Natural killer cell (primary cell): ENCODE results near the gene CREB5. TPM values are rescaled to one million over a fixed set of nuclear protein-coding genes. Genes with fewer than 3 reads are reported as not detected.

Source experiments
- ATAC-seq, 3 donors: fragments of 150-1000 bp in 2 of 3; fragments of 200-7000 bp in 1 of 3; cut with Tn5 transposase; 1 replicate in 1 of 3; 2 replicates in 2 of 3; pipeline ENCODE4 v1.10.0; 2021; ENCODE audit warnings: mild to moderate bottlenecking in 2 of 3, moderate library complexity in 2 of 3
- DNase-seq, 2 donors: peaks; one replicate each; pipeline versions ENCODE4 v3.0.0 to v3.0.0-alpha.2; 2013 to 2021; ENCODE audit warnings: mixed read lengths in 1 of 2
- H3K27ac ChIP-seq: one replicate; pipeline ENCODE4 v1.5.1; 2013; ENCODE audit warnings: mild to moderate bottlenecking, low read length
- H3K27me3 ChIP-seq: one replicate; pipeline ENCODE4 v1.6.1; 2013; ENCODE audit warnings: low read length; ENCODE audit not compliant: control insufficient read depth, insufficient read depth
- H3K36me3 ChIP-seq: one replicate; pipeline ENCODE4 v1.6.1; 2013; ENCODE audit warnings: low read length; ENCODE audit not compliant: control insufficient read depth, insufficient read depth
- H3K4me1 ChIP-seq: one replicate; pipeline ENCODE4 v1.6.1; 2013; ENCODE audit warnings: low read length; ENCODE audit not compliant: control insufficient read depth, insufficient read depth
- H3K4me3 ChIP-seq: one replicate; pipeline ENCODE4 v1.5.1; 2013; ENCODE audit warnings: low read length
- H3K9me3 ChIP-seq: one replicate; pipeline ENCODE4 v1.6.1; 2013; ENCODE audit warnings: low read length; ENCODE audit not compliant: control insufficient read depth, insufficient read depth
- H3K27ac Mint-ChIP-seq, 2 donors: one replicate each; pipeline ENCODE4 v1.8.0; 2022; ENCODE audit warnings: mild to moderate bottlenecking in 2 of 2, mixed read lengths in 2 of 2, moderate library complexity in 1 of 2
- H3K27me3 Mint-ChIP-seq, 2 donors: one replicate each; pipeline ENCODE4 v1.8.0; 2022; ENCODE audit warnings: low read depth in 2 of 2, mixed read lengths in 2 of 2
- H3K36me3 Mint-ChIP-seq: one replicate; pipeline ENCODE4 v1.8.0; 2022; ENCODE audit warnings: mixed read lengths
- H3K4me1 Mint-ChIP-seq, 2 donors: one replicate each; pipeline ENCODE4 v1.8.0; 2022; ENCODE audit warnings: mixed read lengths in 2 of 2
- H3K4me3 Mint-ChIP-seq: one replicate; pipeline ENCODE4 v1.8.0; 2022; ENCODE audit warnings: mild to moderate bottlenecking, moderate library complexity, mixed read lengths
- H3K9me3 Mint-ChIP-seq, 2 donors: one replicate each; pipeline ENCODE4 v1.8.0; 2022; ENCODE audit warnings: mixed read lengths in 2 of 2
- WGBS: methylation state at CpG from one replicate; pipeline ENCODE4 v1.1.7; 2013; ENCODE audit warnings: missing lambda C conversion rate; ENCODE audit not compliant: insufficient coverage; 5-methylcytosine and 5-hydroxymethylcytosine counted together
- intact Hi-C: fragments of 100-400 bp; cut with micrococcal nuclease; formaldehyde crosslinking; loops from one replicate; pipeline ENCODE4 v1.14.2; 2022
- total RNA-seq, 4 donors: library from RNA; stranded (reverse); fragments of 120-200 nt in 1 of 4; gene quantifications; one replicate each; pipeline versions ENCODE4 v1.2.3 to v1.2.4, GENCODE V29; 2013 to 2022
- TF ChIP-seq, protein P1 (sequence below): fragments of 200-600 bp; IDR thresholded peaks from one replicate; pipeline ENCODE4 v1.8.0; 2022; ENCODE audit warnings: antibody characterized with exemption

The CREB5 gene
- total RNA-seq, 3 donors from 2014 or later (not counting 1 experiment from before 2014, with no cell fraction given): 0.52 to 7.0 (median 0.89) TPM

GRCh38 chr7:28458732-28459131 is 46.4 kb downstream of the CREB5 start:
- H3K27me3 ChIP-seq: peaks cover 4% of the 10 kb centered on the region
- no peaks in the 10 kb centered on the region for H3K4me1 ChIP-seq
- peaks cover 8 to 23% of the 10 kb centered on the region in 2 donors for H3K27me3 Mint-ChIP-seq
- no peak for DNase-seq
- TF ChIP-seq, protein P1, sequence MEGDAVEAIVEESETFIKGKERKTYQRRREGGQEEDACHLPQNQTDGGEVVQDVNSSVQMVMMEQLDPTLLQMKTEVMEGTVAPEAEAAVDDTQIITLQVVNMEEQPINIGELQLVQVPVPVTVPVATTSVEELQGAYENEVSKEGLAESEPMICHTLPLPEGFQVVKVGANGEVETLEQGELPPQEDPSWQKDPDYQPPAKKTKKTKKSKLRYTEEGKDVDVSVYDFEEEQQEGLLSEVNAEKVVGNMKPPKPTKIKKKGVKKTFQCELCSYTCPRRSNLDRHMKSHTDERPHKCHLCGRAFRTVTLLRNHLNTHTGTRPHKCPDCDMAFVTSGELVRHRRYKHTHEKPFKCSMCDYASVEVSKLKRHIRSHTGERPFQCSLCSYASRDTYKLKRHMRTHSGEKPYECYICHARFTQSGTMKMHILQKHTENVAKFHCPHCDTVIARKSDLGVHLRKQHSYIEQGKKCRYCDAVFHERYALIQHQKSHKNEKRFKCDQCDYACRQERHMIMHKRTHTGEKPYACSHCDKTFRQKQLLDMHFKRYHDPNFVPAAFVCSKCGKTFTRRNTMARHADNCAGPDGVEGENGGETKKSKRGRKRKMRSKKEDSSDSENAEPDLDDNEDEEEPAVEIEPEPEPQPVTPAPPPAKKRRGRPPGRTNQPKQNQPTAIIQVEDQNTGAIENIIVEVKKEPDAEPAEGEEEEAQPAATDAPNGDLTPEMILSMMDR: no peak
- H3K9me3 ChIP-seq: no peaks in the 10 kb centered on the region
- H3K4me3 ChIP-seq: no peak overlapping the region
- no peak overlapping the region for H3K27ac ChIP-seq
- intact Hi-C loops: no loop called here
- no peak for ATAC-seq
- no peak overlapping the region for H3K4me3 Mint-ChIP-seq
- H3K36me3 ChIP-seq: no peaks in the 10 kb centered on the region
- H3K36me3 Mint-ChIP-seq: no peaks in the 10 kb centered on the region
- H3K27ac Mint-ChIP-seq: no peak overlapping the region
- H3K9me3 Mint-ChIP-seq: no peaks in the 10 kb centered on the region
- no peaks in the 10 kb centered on the region for H3K4me1 Mint-ChIP-seq
- WGBS: 88% methylated on average over 7 of the region's 8 CpGs

GRCh38 chr7:28459306-28459705 is 47.0 kb downstream of the CREB5 start:
- 88% methylated on average over 3 of the region's 4 CpGs for WGBS
- Mint-ChIP-seq H3K4me1 (no peaks in the 10 kb centered on the region), H3K9me3 (no peaks in the 10 kb centered on the region), H3K36me3 (no peaks in the 10 kb centered on the region), H3K27ac (no peak overlapping the region), H3K27me3 (peaks cover 11 to 29% of the 10 kb centered on the region in 2 donors), H3K4me3 (no peak overlapping the region)
- Histone ChIP-seq H3K36me3 (no peaks in the 10 kb centered on the region), H3K4me3 (no peak overlapping the region), H3K27ac (no peak overlapping the region), H3K27me3 (peaks cover 7% of the 10 kb centered on the region), H3K9me3 (no peaks in the 10 kb centered on the region), H3K4me1 (no peaks in the 10 kb centered on the region)
- TF ChIP-seq, protein P1: no peak
- ATAC-seq (no peak), DNase-seq (no peak)
- intact Hi-C loops: no loop called here

DNA sequence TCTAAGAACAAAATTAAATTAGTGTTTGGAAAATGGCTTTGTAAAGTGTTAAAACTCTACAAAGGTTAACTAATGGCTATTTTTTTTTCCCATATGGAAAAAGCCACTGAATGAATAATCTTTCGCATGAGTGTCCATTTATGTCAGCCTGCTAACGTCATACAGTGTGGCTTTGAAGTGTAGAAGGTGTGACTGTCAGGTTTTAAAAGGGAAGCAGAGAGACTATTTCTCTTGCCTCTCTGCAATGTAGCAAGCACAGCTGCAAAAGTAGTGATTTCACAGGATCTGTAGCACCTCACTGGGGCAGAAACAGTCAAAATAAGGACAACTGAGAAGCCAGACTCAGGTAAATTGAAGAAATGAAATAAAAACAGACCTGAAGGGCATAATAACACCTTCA is 53.4 kb downstream of the CREB5 start:
- Histone ChIP-seq H3K9me3 (no peaks in the 10 kb centered on the region), H3K27me3 (peaks cover 9% of the 10 kb centered on the region), H3K4me3 (no peak overlapping the region), H3K4me1 (no peaks in the 10 kb centered on the region), H3K27ac (no peak overlapping the region), H3K36me3 (no peaks in the 10 kb centered on the region)
- Mint-ChIP-seq H3K27ac (no peak overlapping the region), H3K4me1 (no peaks in the 10 kb centered on the region), H3K4me3 (no peak overlapping the region), H3K36me3 (no peaks in the 10 kb centered on the region), H3K9me3 (no peaks in the 10 kb centered on the region), H3K27me3 (peaks cover 23 to 51% of the 10 kb centered on the region in 2 donors)
- 58% methylated on average over 2 of the region's 2 CpGs for WGBS
- no peak for DNase-seq
- TF ChIP-seq, protein P1: no peak
- intact Hi-C loops: no loop called here
- no peak for ATAC-seq

DNA sequence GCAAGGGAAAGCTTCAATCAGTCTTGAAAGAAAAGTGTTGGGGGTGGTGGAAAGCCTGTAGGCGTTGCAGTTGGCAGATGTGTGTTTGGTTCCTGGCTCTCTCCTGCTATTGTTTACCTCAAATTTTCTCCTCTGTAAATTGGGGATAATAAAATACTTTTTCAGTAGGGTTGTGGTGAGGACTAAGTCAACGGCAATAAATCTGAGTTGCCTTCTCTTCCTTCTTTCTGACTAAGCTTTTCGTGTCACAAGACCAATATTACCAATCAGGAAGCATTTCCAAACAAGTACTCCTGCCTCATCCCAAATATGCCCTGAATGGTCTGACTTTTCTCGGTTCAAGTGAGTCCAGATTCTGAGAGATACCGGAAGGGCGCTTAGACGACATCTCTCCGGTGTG is 54.0 kb downstream of the CREB5 start:
- TF ChIP-seq, protein P1: no peak
- Mint-ChIP-seq H3K27me3 (peaks cover 28 to 56% of the 10 kb centered on the region in 2 donors), H3K9me3 (no peaks in the 10 kb centered on the region), H3K36me3 (no peaks in the 10 kb centered on the region), H3K4me1 (no peaks in the 10 kb centered on the region), H3K27ac (no peak overlapping the region), H3K4me3 (no peak overlapping the region)
- Histone ChIP-seq H3K36me3 (no peaks in the 10 kb centered on the region), H3K27me3 (peaks cover 9% of the 10 kb centered on the region), H3K4me3 (no peak overlapping the region), H3K9me3 (no peaks in the 10 kb centered on the region), H3K27ac (no peak overlapping the region), H3K4me1 (no peaks in the 10 kb centered on the region)
- WGBS: 64% methylated on average over 8 of the region's 8 CpGs
- ATAC-seq (no peak), DNase-seq (no peak)
- intact Hi-C loops: no loop called here
